Pancreas (tissue), 10 donors: ENCODE results near the gene FFAR1. TPM values are rescaled to one million over a fixed set of nuclear protein-coding genes. Genes with fewer than 3 reads are reported as not detected.
A peak's percentile ranks its signal among the peaks of the same experiment; 100 is the strongest.

Experiments
- ATAC-seq, 4 donors: fragments of 200-7000 bp; cut with Tn5 transposase; one replicate each; pipeline versions ENCODE4 v1.8.0 to v1.9.1; 2020; ENCODE audit warnings: mild to moderate bottlenecking in 4 of 4, moderate library complexity in 4 of 4
- DNase-seq, 6 donors: peaks; one replicate each; pipeline ENCODE4 v3.0.0-alpha.2; 2020
- FAIRE-seq: peaks from 2 replicates; lab custom pipeline; 2012; peaks lifted over from hg19 to GRCh38; lab: Jason Lieb, UNC
- H3K27ac ChIP-seq, 4 donors: fragments of 200-600 bp; sonication (generic); 1 replicate in 3 of 4; 2 replicates in 1 of 4; pipeline versions ENCODE4 v1.5.0 to v1.8.0; 2020
- H3K27me3 ChIP-seq, 4 donors: fragments of 200-600 bp; one replicate each; pipeline ENCODE4 v1.8.0; 2021
- H3K36me3 ChIP-seq, 3 donors: fragments of 200-600 bp; sonication (generic) in 1 of 3; one replicate each; pipeline versions ENCODE4 v1.5.0 to v1.8.0; 2020 to 2021
- H3K4me1 ChIP-seq, 3 donors: fragments of 200-600 bp; one replicate each; pipeline ENCODE4 v1.8.0; 2021
- H3K4me3 ChIP-seq, 4 donors: fragments of 200-600 bp; sonication (generic) in 2 of 4; one replicate each; pipeline versions ENCODE4 v1.5.0 to v1.8.0; 2020 to 2021
- H3K9me3 ChIP-seq, 4 donors: fragments of 200-600 bp; one replicate each; pipeline ENCODE4 v1.8.0; 2021
- CTCF ChIP-seq, 4 donors: fragments of 200-600 bp; sonication (generic) in 3 of 4; IDR thresholded peaks; one replicate each; pipeline versions ENCODE4 v1.5.0 to v1.8.0; 2021; ENCODE audit warnings: antibody characterized with exemption in 4 of 4
- WGBS, 2 donors: extraction: QIAGEN DNeasy Blood & Tissue Kit; methylation state at CpG; one replicate each; pipeline ENCODE4 v1.1.7; 2013; 5-methylcytosine and 5-hydroxymethylcytosine counted together
- intact Hi-C, 3 donors: fragments of 100-400 bp; cut with DNase I; formaldehyde crosslinking; loops; one replicate each; pipeline versions ENCODE4 v1.11.1 to v1.14.2; 2022
- polyA plus RNA-seq, 2 donors: library from polyadenylated mRNA; stranded (reverse); fragments of 200-250 nt; gene quantifications; one replicate each; pipeline ENCODE4 v1.2.3, GENCODE V29; 2013
- total RNA-seq, 6 donors: library from RNA; stranded (reverse); fragmentation: NEBNext Ultra II Directional in 4 of 6; extraction: Animal tissue kit (Norgen Biotek cat#: 25700) in 4 of 6; gene quantifications; one replicate each; pipeline versions ENCODE4 v1.2.1 to v1.2.4, GENCODE V29; 2021 to 2023
- donor health status: healthy with polysubstance abuse.
- donor health status: DM: no; HTN: no; CAD: no; lungs with moderate emphysema.
- donor health status: DM: no; HTN: no; CAD: no.
- donor health status: control.
- donor health status: control.
- donor health status: Bipolar disorder and iron deficiency.
- donor health status: DM: yes; HTN: yes; CAD: no.
- donor health status: DM: no; HTN: no; CAD: no.
- donor health status: DM: no; HTN: no; CAD: no.
- donor health status: DM: yes; HTN: yes; CAD: no.

The FFAR1 gene
- total RNA-seq (1 to 10 TPM in 4 of 6 donors, under 1 TPM in 2; 0.60 to 3.5 (median 1.8) TPM), polyA plus RNA-seq (10 to 100 TPM in 1 of 2 donors, 1 to 10 TPM in 1; 3.6 to 30.1 TPM)

GRCh38 chr19:35347171-35347929 lies at the start of gene FFAR1:
Gene FFAR1 (plus strand): TSS chr19:35347902. CDS start chr19:35351552, 3,650 bp downstream.
- H3K27me3 ChIP-seq, result no peaks in the 10 kb centered on the region
- WGBS, 2 donors, result 63 to 69% methylated on average over 18 of the region's 18 CpGs
- peak within 1 kb of the TSS in 1 of 4 donors; percentile 33 for H3K27ac ChIP-seq
- peak in 1 of 4 donors; percentile 53 for ATAC-seq
- intact Hi-C loops, result loop anchor here in 1 of 3 donors (10.0 kb wide), 1 partner anchor 127 kb away; no protein-coding TSS in a partner anchor
- FAIRE-seq, result no peak
- DNase-seq, result peak in 1 of 6 donors; percentile 54
- no peak for TF ChIP-seq CTCF (IDR thresholded peaks at IDR 0.05)
- H3K36me3 ChIP-seq, result no peaks in the 10 kb centered on the region
- H3K9me3 ChIP-seq, result no peaks in the 10 kb centered on the region
- H3K4me3 ChIP-seq, result no peak within 1 kb of the TSS
- no peaks in the 10 kb centered on the region for H3K4me1 ChIP-seq

GRCh38 chr19:35297922-35298321 lies 49.8 kb upstream of the FFAR1 start:
- intact Hi-C loops, result no loop called here
- no peak for ATAC-seq
- Histone ChIP-seq H3K4me1 (no peaks in the 10 kb centered on the region), H3K27me3 (no peaks in the 10 kb centered on the region), H3K36me3 (no peaks in the 10 kb centered on the region), H3K27ac (no peak overlapping the region), H3K4me3 (no peak overlapping the region), H3K9me3 (no peaks in the 10 kb centered on the region)
- no peak for DNase-seq
- WGBS, 2 donors, result 90 to 93% methylated on average over 2 of the region's 2 CpGs
- TF ChIP-seq CTCF (IDR thresholded peaks at IDR 0.05), result no peak
- no peak for FAIRE-seq

- Histone ChIP-seq H3K27me3 (no peaks in the 10 kb centered on the region), H3K36me3 (no peaks in the 10 kb centered on the region), H3K27ac (no peak overlapping the region), H3K9me3 (no peaks in the 10 kb centered on the region), H3K4me3 (no peak overlapping the region), H3K4me1 (no peaks in the 10 kb centered on the region)
- no peak for TF ChIP-seq CTCF (IDR thresholded peaks at IDR 0.05)
- 90 to 95% methylated on average over 5 of the region's 5 CpGs for WGBS, 2 donors
- intact Hi-C loops, result no loop called here
- DNase-seq, result no peak
- no peak for ATAC-seq
- no peak for FAIRE-seq
Measured at GRCh38 chr19:35298561-35298972, 49.1 kb upstream of the FFAR1 start.

- peak in 2 of 4 donors; percentile 39 to 60 for ATAC-seq
- intact Hi-C loops, result no loop called here
- no peak for TF ChIP-seq CTCF (IDR thresholded peaks at IDR 0.05)
- Histone ChIP-seq H3K36me3 (no peaks in the 10 kb centered on the region), H3K4me1 (no peaks in the 10 kb centered on the region), H3K27me3 (no peaks in the 10 kb centered on the region), H3K9me3 (no peaks in the 10 kb centered on the region), H3K4me3 (no peak overlapping the region), H3K27ac (no peak overlapping the region)
- no peak for DNase-seq
- no peak for FAIRE-seq
- WGBS, 2 donors, result 42 to 50% methylated on average over 39 to 49 of the region's 55 CpGs
Measured at GRCh38 chr19:35299523-35300338, 48.0 kb upstream of the FFAR1 start.
